Measurements from ENCODE around the gene RPTOR. TPM values are rescaled to one million over a fixed set of nuclear protein-coding genes. Genes with fewer than 3 reads are reported as not detected.

RPTOR gene
- total and polyA plus RNA-seq, 4 donors = 12.4 to 46.1 (median 29.7) TPM

- Histone ChIP-seq H3K4me1 (ENCODE audit: control insufficient read depth in 5 of 5, insufficient read depth in 5 of 5, low read length in 5 of 5) (peaks cover 0 to 8% (median 0%) of the 10 kb centered on the region in 5 donors), H3K4me3 (no peak overlapping the region), H3K9ac (ENCODE audit: insufficient read depth in 1 of 2, low read length in 2 of 2) (no peak overlapping the region), H3K36me3 (ENCODE audit: control insufficient read depth in 4 of 4, insufficient read depth in 4 of 4, low read length in 4 of 4) (peaks cover 0 to 22% (median 10%) of the 10 kb centered on the region in 4 donors), H3K27me3 (ENCODE audit: control insufficient read depth in 3 of 3, insufficient read depth in 3 of 3, low read length in 2 of 3) (no peaks in the 10 kb centered on the region), H3K9me3 (ENCODE audit: control insufficient read depth in 4 of 4, insufficient read depth in 3 of 4, low read length in 3 of 4) (no peaks in the 10 kb centered on the region), H3K27ac (ENCODE audit: low read depth in 1 of 2, low read length in 1 of 2) (no peak overlapping the region)
- ATAC-seq (ENCODE audit: insufficient read depth, low FRiP score) (no peak), DNase-seq (no peak)
- WGBS, 2 donors = 96 to 98% methylated on average over 13 of the region's 13 CpGs
- no peak for TF ChIP-seq CTCF (IDR thresholded peaks at IDR 0.05; ENCODE audit: control extremely low read depth, extremely low read depth)
Observed at GRCh38 chr17:80908776-80909175, 364.1 kb downstream of the RPTOR start.

GRCh38 chr17:80909635-80910034 lies 365.0 kb downstream of the RPTOR start:
- Histone ChIP-seq H3K9ac (ENCODE audit: insufficient read depth in 1 of 2, low read length in 2 of 2) (no peak overlapping the region), H3K27ac (ENCODE audit: low read depth in 1 of 2, low read length in 1 of 2) (no peak overlapping the region), H3K4me3 (no peak overlapping the region), H3K4me1 (ENCODE audit: control insufficient read depth in 5 of 5, insufficient read depth in 5 of 5, low read length in 5 of 5) (peaks cover 0 to 8% (median 0%) of the 10 kb centered on the region in 5 donors), H3K9me3 (ENCODE audit: control insufficient read depth in 4 of 4, insufficient read depth in 3 of 4, low read length in 3 of 4) (no peaks in the 10 kb centered on the region), H3K36me3 (ENCODE audit: control insufficient read depth in 4 of 4, insufficient read depth in 4 of 4, low read length in 4 of 4) (peaks cover 0 to 17% (median 10%) of the 10 kb centered on the region in 4 donors), H3K27me3 (ENCODE audit: control insufficient read depth in 3 of 3, insufficient read depth in 3 of 3, low read length in 2 of 3) (no peaks in the 10 kb centered on the region)
- ATAC-seq (ENCODE audit: insufficient read depth, low FRiP score) (no peak), DNase-seq (no peak)
- TF ChIP-seq CTCF (IDR thresholded peaks at IDR 0.05; ENCODE audit: control extremely low read depth, extremely low read depth) = no peak
- WGBS, 2 donors = 95 to 100% methylated on average over 2 of the region's 2 CpGs

- no peak for TF ChIP-seq CTCF (IDR thresholded peaks at IDR 0.05; ENCODE audit: control extremely low read depth, extremely low read depth)
- Histone ChIP-seq H3K9ac (ENCODE audit: insufficient read depth in 1 of 2, low read length in 2 of 2) (no peak overlapping the region), H3K4me1 (ENCODE audit: control insufficient read depth in 5 of 5, insufficient read depth in 5 of 5, low read length in 5 of 5) (peaks cover 0 to 8% (median 0%) of the 10 kb centered on the region in 5 donors), H3K27me3 (ENCODE audit: control insufficient read depth in 3 of 3, insufficient read depth in 3 of 3, low read length in 2 of 3) (no peaks in the 10 kb centered on the region), H3K27ac (ENCODE audit: low read depth in 1 of 2, low read length in 1 of 2) (no peak overlapping the region), H3K36me3 (ENCODE audit: control insufficient read depth in 4 of 4, insufficient read depth in 4 of 4, low read length in 4 of 4) (peaks cover 0 to 16% (median 10%) of the 10 kb centered on the region in 4 donors), H3K9me3 (ENCODE audit: control insufficient read depth in 4 of 4, insufficient read depth in 3 of 4, low read length in 3 of 4) (no peaks in the 10 kb centered on the region), H3K4me3 (no peak overlapping the region)
- 95 to 96% methylated on average over 5 of the region's 5 CpGs for WGBS, 2 donors
- DNase-seq (no peak), ATAC-seq (ENCODE audit: insufficient read depth, low FRiP score) (no peak)
Observed at GRCh38 chr17:80910043-80910442, 365.4 kb downstream of the RPTOR start.

- DNase-seq (no peak), ATAC-seq (ENCODE audit: insufficient read depth, low FRiP score) (no peak)
- H3K27me3 ChIP-seq (ENCODE audit: control insufficient read depth in 3 of 3, insufficient read depth in 3 of 3, low read length in 2 of 3) = no peaks in the 10 kb centered on the region
- no peak for TF ChIP-seq CTCF (IDR thresholded peaks at IDR 0.05; ENCODE audit: control extremely low read depth, extremely low read depth)
- no peak overlapping the region for H3K27ac ChIP-seq (ENCODE audit: low read depth in 1 of 2, low read length in 1 of 2)
- peaks cover 0 to 15% (median 7%) of the 10 kb centered on the region in 4 donors for H3K36me3 ChIP-seq (ENCODE audit: control insufficient read depth in 4 of 4, insufficient read depth in 4 of 4, low read length in 4 of 4)
- H3K4me1 ChIP-seq (ENCODE audit: control insufficient read depth in 5 of 5, insufficient read depth in 5 of 5, low read length in 5 of 5) = peaks cover 0 to 8% (median 0%) of the 10 kb centered on the region in 5 donors
- H3K9me3 ChIP-seq (ENCODE audit: control insufficient read depth in 4 of 4, insufficient read depth in 3 of 4, low read length in 3 of 4) = no peaks in the 10 kb centered on the region
- no peak overlapping the region for H3K4me3 ChIP-seq
- no peak overlapping the region for H3K9ac ChIP-seq (ENCODE audit: insufficient read depth in 1 of 2, low read length in 2 of 2)
- 78 to 93% methylated on average over 15 of the region's 15 CpGs for whole genome bisulfite sequencing, 2 donors
Observed at GRCh38 chr17:80912476-80912875, 367.8 kb downstream of the RPTOR start.

Measured in lung (tissue), 12 donors.